Panc1 (cell line): ENCODE results near the gene CIB4.

Source experiments
- TF ChIP-seq, protein P1 (sequence below): fragments of 450-650 bp; IDR thresholded peaks from 2 replicates; pipeline ENCODE4 v1.5.1; 2017; ENCODE audit warnings: mild to moderate bottlenecking
- TF ChIP-seq, protein P2 (sequence below), 2 experiments: IDR thresholded peaks; 2 replicates each; pipeline ENCODE4 v1.6.1; 2011 to 2012; ENCODE audit warnings: low read depth in 2 of 2, control low read depth in 1 of 2, low read length in 1 of 2, mild to moderate bottlenecking in 1 of 2, moderate library complexity in 1 of 2; ENCODE audit not compliant: insufficient read depth in 1 of 2

DNA sequence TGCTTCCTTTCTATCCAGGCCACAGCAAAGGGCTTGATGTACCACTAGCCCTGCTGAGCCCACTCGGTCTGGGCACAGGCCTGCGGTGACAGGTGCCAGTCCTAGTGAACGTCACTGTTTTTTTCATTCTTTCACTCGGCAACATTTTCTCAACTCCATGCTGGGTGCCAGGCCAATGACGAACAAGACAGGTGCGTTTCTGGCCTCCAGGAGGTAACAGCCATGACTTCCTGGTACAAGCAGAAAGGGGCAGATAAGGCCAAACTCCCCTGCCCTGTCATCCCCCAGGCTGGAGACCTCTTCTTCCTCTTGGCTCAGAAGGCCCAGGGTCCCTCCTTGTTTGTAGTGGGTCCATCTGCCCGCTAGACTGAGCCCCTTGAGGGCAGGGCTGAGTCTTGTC is 107.5 kb downstream of the CIB4 start:
- TF ChIP-seq, protein P1, sequence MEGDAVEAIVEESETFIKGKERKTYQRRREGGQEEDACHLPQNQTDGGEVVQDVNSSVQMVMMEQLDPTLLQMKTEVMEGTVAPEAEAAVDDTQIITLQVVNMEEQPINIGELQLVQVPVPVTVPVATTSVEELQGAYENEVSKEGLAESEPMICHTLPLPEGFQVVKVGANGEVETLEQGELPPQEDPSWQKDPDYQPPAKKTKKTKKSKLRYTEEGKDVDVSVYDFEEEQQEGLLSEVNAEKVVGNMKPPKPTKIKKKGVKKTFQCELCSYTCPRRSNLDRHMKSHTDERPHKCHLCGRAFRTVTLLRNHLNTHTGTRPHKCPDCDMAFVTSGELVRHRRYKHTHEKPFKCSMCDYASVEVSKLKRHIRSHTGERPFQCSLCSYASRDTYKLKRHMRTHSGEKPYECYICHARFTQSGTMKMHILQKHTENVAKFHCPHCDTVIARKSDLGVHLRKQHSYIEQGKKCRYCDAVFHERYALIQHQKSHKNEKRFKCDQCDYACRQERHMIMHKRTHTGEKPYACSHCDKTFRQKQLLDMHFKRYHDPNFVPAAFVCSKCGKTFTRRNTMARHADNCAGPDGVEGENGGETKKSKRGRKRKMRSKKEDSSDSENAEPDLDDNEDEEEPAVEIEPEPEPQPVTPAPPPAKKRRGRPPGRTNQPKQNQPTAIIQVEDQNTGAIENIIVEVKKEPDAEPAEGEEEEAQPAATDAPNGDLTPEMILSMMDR: no peak
- TF ChIP-seq, protein P2, sequence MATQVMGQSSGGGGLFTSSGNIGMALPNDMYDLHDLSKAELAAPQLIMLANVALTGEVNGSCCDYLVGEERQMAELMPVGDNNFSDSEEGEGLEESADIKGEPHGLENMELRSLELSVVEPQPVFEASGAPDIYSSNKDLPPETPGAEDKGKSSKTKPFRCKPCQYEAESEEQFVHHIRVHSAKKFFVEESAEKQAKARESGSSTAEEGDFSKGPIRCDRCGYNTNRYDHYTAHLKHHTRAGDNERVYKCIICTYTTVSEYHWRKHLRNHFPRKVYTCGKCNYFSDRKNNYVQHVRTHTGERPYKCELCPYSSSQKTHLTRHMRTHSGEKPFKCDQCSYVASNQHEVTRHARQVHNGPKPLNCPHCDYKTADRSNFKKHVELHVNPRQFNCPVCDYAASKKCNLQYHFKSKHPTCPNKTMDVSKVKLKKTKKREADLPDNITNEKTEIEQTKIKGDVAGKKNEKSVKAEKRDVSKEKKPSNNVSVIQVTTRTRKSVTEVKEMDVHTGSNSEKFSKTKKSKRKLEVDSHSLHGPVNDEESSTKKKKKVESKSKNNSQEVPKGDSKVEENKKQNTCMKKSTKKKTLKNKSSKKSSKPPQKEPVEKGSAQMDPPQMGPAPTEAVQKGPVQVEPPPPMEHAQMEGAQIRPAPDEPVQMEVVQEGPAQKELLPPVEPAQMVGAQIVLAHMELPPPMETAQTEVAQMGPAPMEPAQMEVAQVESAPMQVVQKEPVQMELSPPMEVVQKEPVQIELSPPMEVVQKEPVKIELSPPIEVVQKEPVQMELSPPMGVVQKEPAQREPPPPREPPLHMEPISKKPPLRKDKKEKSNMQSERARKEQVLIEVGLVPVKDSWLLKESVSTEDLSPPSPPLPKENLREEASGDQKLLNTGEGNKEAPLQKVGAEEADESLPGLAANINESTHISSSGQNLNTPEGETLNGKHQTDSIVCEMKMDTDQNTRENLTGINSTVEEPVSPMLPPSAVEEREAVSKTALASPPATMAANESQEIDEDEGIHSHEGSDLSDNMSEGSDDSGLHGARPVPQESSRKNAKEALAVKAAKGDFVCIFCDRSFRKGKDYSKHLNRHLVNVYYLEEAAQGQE (IDR thresholded peaks at IDR 0.05; ENCODE audit: insufficient read depth in 1 of 2, low read depth in 2 of 2, low read length in 1 of 2): no peak
